Islet of Langerhans (tissue), 1 donor: ENCODE results near the gene CMIP.
"Not testable (repeated sequence)": the region's sequence is repeated elsewhere in the genome, so short reads cannot be mapped to it uniquely, and the experiment has no call there.

Experiments
- FAIRE-seq: peaks from one replicate; lab custom pipeline; 2011; peaks lifted over from hg19 to GRCh38; lab: Jason Lieb, UNC

The CMIP gene

GRCh38 chr16:81421536-81421935 lies 23.1 kb upstream of the CMIP start:
- no peak for FAIRE-seq

GRCh38 chr16:81422153-81422552 lies 22.5 kb upstream of the CMIP start:
- not testable (repeated sequence) for FAIRE-seq

GRCh38 chr16:81424771-81425170 lies 19.8 kb upstream of the CMIP start:
- no peak for FAIRE-seq

GRCh38 chr16:81427219-81427618 lies 17.4 kb upstream of the CMIP start:
- FAIRE-seq, result no peak

GRCh38 chr16:81429045-81429521 lies 15.5 kb upstream of the CMIP start:
- FAIRE-seq, result no peak

- FAIRE-seq, result no peak
Observed at GRCh38 chr16:81431554-81432353, 12.9 kb upstream of the CMIP start.

- FAIRE-seq, result no peak
Observed at GRCh38 chr16:81432937-81433557, 11.6 kb upstream of the CMIP start.

- FAIRE-seq, result no peak
Observed at GRCh38 chr16:81435103-81435502, 9.5 kb upstream of the CMIP start.

- no peak for FAIRE-seq
Observed at GRCh38 chr16:81435567-81435966, 9.0 kb upstream of the CMIP start.

- FAIRE-seq, result no peak
Observed at GRCh38 chr16:81436386-81436785, 8.2 kb upstream of the CMIP start.

GRCh38 chr16:81437865-81438264 lies 6.7 kb upstream of the CMIP start:
- no peak for FAIRE-seq

GRCh38 chr16:81440888-81441761 lies 3.5 kb upstream of the CMIP start:
- FAIRE-seq, result no peak

- FAIRE-seq, result no peak
Observed at GRCh38 chr16:81442220-81442915, 2.2 kb upstream of the CMIP start.

GRCh38 chr16:81442916-81443687 lies 1.5 kb upstream of the CMIP start:
- no peak for FAIRE-seq

GRCh38 chr16:81443688-81444447 lies 740 bp upstream of the CMIP start:
- no peak for FAIRE-seq

GRCh38 chr16:81445143-81445961 lies 744 bp downstream of the CMIP start:
- FAIRE-seq, result no peak

- FAIRE-seq, result no peak
Observed at GRCh38 chr16:81445966-81446906, 1.6 kb downstream of the CMIP start.

- FAIRE-seq, result no peak
Observed at GRCh38 chr16:81446907-81447268, 2.3 kb downstream of the CMIP start.
